ENCODE measurements around the gene LPO. TPM values are rescaled to one million over a fixed set of nuclear protein-coding genes. Genes with fewer than 3 reads are reported as not detected.

LPO gene
- total and polyA plus RNA-seq, 4 donors, result 0.17 to 0.83 (median 0.50) TPM

GRCh38 chr17:58301504-58302150 is 63.2 kb downstream of the LPO start:
- Histone ChIP-seq H3K27me3 (ENCODE audit: control insufficient read depth, insufficient read depth, low read length) (no peaks in the 10 kb centered on the region), H3K4me1 (ENCODE audit: control insufficient read depth, insufficient read depth, low read length) (peaks cover 15% of the 10 kb centered on the region), H3K4me3 (ENCODE audit: low read depth, low read length) (no peak overlapping the region), H3K27ac (ENCODE audit: low read depth, low read length) (no peak overlapping the region), H3K9me3 (ENCODE audit: control insufficient read depth, insufficient read depth, low read length) (no peaks in the 10 kb centered on the region), H3K36me3 (ENCODE audit: control insufficient read depth, insufficient read depth, low read length) (peaks cover 48% of the 10 kb centered on the region)
- DNase-seq (ENCODE audit: low read depth in 4 of 6, low spot score in 6 of 6), result no peak
- 81% methylated on average over 10 of the region's 16 CpGs for WGBS (ENCODE audit: insufficient coverage)

GRCh38 chr17:58302171-58302918 is 64.0 kb downstream of the LPO start:
- 94% methylated on average over 6 of the region's 9 CpGs for WGBS (ENCODE audit: insufficient coverage)

GRCh38 chr17:58302919-58303585 is 64.7 kb downstream of the LPO start:
- Histone ChIP-seq H3K27me3 (ENCODE audit: control insufficient read depth, insufficient read depth, low read length) (no peaks in the 10 kb centered on the region), H3K27ac (ENCODE audit: low read depth, low read length) (no peak overlapping the region), H3K9me3 (ENCODE audit: control insufficient read depth, insufficient read depth, low read length) (no peaks in the 10 kb centered on the region), H3K4me1 (ENCODE audit: control insufficient read depth, insufficient read depth, low read length) (peaks cover 15% of the 10 kb centered on the region), H3K36me3 (ENCODE audit: control insufficient read depth, insufficient read depth, low read length) (peaks cover 62% of the 10 kb centered on the region), H3K4me3 (ENCODE audit: low read depth, low read length) (no peak overlapping the region)
- 72% methylated on average over 6 of the region's 9 CpGs for WGBS (ENCODE audit: insufficient coverage)
- DNase-seq (ENCODE audit: low read depth in 4 of 6, low spot score in 6 of 6), result no peak

More at GRCh38 chr17:58302171-58302918, 64.0 kb downstream of the LPO start:
- no peaks in the 10 kb centered on the region for H3K27me3 ChIP-seq (ENCODE audit: control insufficient read depth, insufficient read depth, low read length)
- no peak for DNase-seq (ENCODE audit: low read depth in 4 of 6, low spot score in 6 of 6)
- peaks cover 55% of the 10 kb centered on the region for H3K36me3 ChIP-seq (ENCODE audit: control insufficient read depth, insufficient read depth, low read length)
- H3K27ac ChIP-seq (ENCODE audit: low read depth, low read length), result no peak overlapping the region
- peaks cover 15% of the 10 kb centered on the region for H3K4me1 ChIP-seq (ENCODE audit: control insufficient read depth, insufficient read depth, low read length)
- H3K9me3 ChIP-seq (ENCODE audit: control insufficient read depth, insufficient read depth, low read length), result no peaks in the 10 kb centered on the region
- H3K4me3 ChIP-seq (ENCODE audit: low read depth, low read length), result no peak overlapping the region

GRCh38 chr17:58303971-58304749 is 65.8 kb downstream of the LPO start:
- Histone ChIP-seq H3K27me3 (ENCODE audit: control insufficient read depth, insufficient read depth, low read length) (no peaks in the 10 kb centered on the region), H3K36me3 (ENCODE audit: control insufficient read depth, insufficient read depth, low read length) (peaks cover 73% of the 10 kb centered on the region), H3K4me3 (ENCODE audit: low read depth, low read length) (no peak overlapping the region), H3K9me3 (ENCODE audit: control insufficient read depth, insufficient read depth, low read length) (no peaks in the 10 kb centered on the region), H3K27ac (ENCODE audit: low read depth, low read length) (no peak overlapping the region), H3K4me1 (ENCODE audit: control insufficient read depth, insufficient read depth, low read length) (peaks cover 15% of the 10 kb centered on the region)
- DNase-seq (ENCODE audit: low read depth in 4 of 6, low spot score in 6 of 6), result no peak
- 58% methylated on average over 2 of the region's 10 CpGs for WGBS (ENCODE audit: insufficient coverage)

- no peak for DNase-seq (ENCODE audit: low read depth in 4 of 6, low spot score in 6 of 6)
- Histone ChIP-seq H3K4me1 (ENCODE audit: control insufficient read depth, insufficient read depth, low read length) (peaks cover 15% of the 10 kb centered on the region), H3K9me3 (ENCODE audit: control insufficient read depth, insufficient read depth, low read length) (no peaks in the 10 kb centered on the region), H3K4me3 (ENCODE audit: low read depth, low read length) (no peak overlapping the region), H3K27ac (ENCODE audit: low read depth, low read length) (no peak overlapping the region), H3K36me3 (ENCODE audit: control insufficient read depth, insufficient read depth, low read length) (peaks cover 81% of the 10 kb centered on the region), H3K27me3 (ENCODE audit: control insufficient read depth, insufficient read depth, low read length) (no peaks in the 10 kb centered on the region)
- 94% methylated on average over 13 of the region's 14 CpGs for WGBS (ENCODE audit: insufficient coverage)
Observed at GRCh38 chr17:58304750-58305486, 66.5 kb downstream of the LPO start.

- H3K36me3 ChIP-seq (ENCODE audit: control insufficient read depth, insufficient read depth, low read length), result peaks cover 88% of the 10 kb centered on the region
- H3K4me1 ChIP-seq (ENCODE audit: control insufficient read depth, insufficient read depth, low read length), result peaks cover 15% of the 10 kb centered on the region
- no peak overlapping the region for H3K4me3 ChIP-seq (ENCODE audit: low read depth, low read length)
- H3K9me3 ChIP-seq (ENCODE audit: control insufficient read depth, insufficient read depth, low read length), result no peaks in the 10 kb centered on the region
- no peaks in the 10 kb centered on the region for H3K27me3 ChIP-seq (ENCODE audit: control insufficient read depth, insufficient read depth, low read length)
- 74% methylated on average over 7 of the region's 8 CpGs for WGBS (ENCODE audit: insufficient coverage)
- DNase-seq (ENCODE audit: low read depth in 4 of 6, low spot score in 6 of 6), result no peak
- no peak overlapping the region for H3K27ac ChIP-seq (ENCODE audit: low read depth, low read length)
Observed at GRCh38 chr17:58305626-58306025, 67.2 kb downstream of the LPO start.

GRCh38 chr17:58306131-58306951 is 68.0 kb downstream of the LPO start:
- Histone ChIP-seq H3K4me3 (ENCODE audit: low read depth, low read length) (no peak overlapping the region), H3K4me1 (ENCODE audit: control insufficient read depth, insufficient read depth, low read length) (peaks cover 15% of the 10 kb centered on the region), H3K36me3 (ENCODE audit: control insufficient read depth, insufficient read depth, low read length) (peaks cover 93% of the 10 kb centered on the region), H3K9me3 (ENCODE audit: control insufficient read depth, insufficient read depth, low read length) (no peaks in the 10 kb centered on the region), H3K27ac (ENCODE audit: low read depth, low read length) (no peak overlapping the region), H3K27me3 (ENCODE audit: control insufficient read depth, insufficient read depth, low read length) (no peaks in the 10 kb centered on the region)
- 92% methylated on average over 13 of the region's 19 CpGs for WGBS (ENCODE audit: insufficient coverage)
- no peak for DNase-seq (ENCODE audit: low read depth in 4 of 6, low spot score in 6 of 6)

GRCh38 chr17:58307468-58308172 is 69.2 kb downstream of the LPO start:
- 85% methylated on average over 16 of the region's 20 CpGs for WGBS (ENCODE audit: insufficient coverage)
- Histone ChIP-seq H3K9me3 (ENCODE audit: control insufficient read depth, insufficient read depth, low read length) (no peaks in the 10 kb centered on the region), H3K4me3 (ENCODE audit: low read depth, low read length) (no peak overlapping the region), H3K4me1 (ENCODE audit: control insufficient read depth, insufficient read depth, low read length) (peaks cover 12% of the 10 kb centered on the region), H3K27me3 (ENCODE audit: control insufficient read depth, insufficient read depth, low read length) (no peaks in the 10 kb centered on the region), H3K36me3 (ENCODE audit: control insufficient read depth, insufficient read depth, low read length) (peaks cover 93% of the 10 kb centered on the region), H3K27ac (ENCODE audit: low read depth, low read length) (no peak overlapping the region)
- DNase-seq (ENCODE audit: low read depth in 4 of 6, low spot score in 6 of 6), result no peak
